UCSD-AML1 (cell line): ENCODE measurements around the gene PDE6G.
"Not testable (repeated sequence)": the region's sequence is repeated elsewhere in the genome, so short reads cannot be mapped to it uniquely, and the experiment has no call there.

Experiments used
- DNase-seq: peaks from one replicate; lab custom pipeline; 2025; ENCODE audit not compliant: unreplicated experiment; lab: John Stamatoyannopoulos, UW

Gene PDE6G

DNA sequence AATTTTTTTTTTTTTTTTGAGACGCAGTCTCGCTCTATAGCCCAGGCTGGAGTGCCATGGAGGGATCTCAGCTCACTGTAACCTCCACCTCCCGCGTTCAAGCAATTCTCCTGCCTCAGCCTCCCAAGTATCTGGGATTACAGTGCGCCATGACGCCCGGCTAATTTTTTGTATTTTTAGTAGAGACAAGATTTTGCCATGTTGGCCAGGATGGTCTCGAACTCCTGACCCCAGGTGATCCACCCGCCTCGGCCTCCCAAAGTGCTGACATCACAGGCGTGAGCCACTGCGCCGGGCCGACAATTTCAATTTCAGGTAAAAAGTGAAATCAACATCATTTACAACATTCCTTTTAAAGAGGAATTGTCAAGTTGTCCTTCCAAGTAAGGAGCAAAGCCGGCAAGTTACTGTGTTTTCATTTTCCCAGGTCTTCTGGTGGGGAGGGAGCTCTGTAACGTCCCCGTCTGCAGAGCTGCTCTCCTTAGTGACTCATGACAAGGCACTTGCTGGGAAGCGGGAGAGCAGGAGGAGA, 20.3 kb downstream of the PDE6G start:
- DNase-seq, result no peak

DNA sequence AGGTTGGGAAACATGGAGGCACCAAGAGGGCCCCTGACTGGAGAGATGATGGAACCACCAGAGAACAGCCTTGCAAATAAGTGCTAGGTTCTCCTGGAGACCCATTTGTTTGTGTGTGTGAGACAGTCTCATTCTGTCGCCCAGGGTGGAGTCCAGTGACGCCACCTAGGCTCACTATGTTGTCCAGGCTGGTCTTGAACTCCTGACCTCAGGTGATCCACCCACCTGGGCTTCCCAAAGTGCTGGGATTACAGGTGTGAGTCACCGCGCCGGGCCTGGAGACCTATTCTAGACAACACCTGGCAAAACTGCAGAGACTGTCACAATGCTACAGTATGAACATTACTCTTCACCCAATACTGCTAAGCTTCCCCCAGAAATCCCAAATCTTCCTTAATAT, 20.9 kb downstream of the PDE6G start:
- DNase-seq, result no peak

DNA sequence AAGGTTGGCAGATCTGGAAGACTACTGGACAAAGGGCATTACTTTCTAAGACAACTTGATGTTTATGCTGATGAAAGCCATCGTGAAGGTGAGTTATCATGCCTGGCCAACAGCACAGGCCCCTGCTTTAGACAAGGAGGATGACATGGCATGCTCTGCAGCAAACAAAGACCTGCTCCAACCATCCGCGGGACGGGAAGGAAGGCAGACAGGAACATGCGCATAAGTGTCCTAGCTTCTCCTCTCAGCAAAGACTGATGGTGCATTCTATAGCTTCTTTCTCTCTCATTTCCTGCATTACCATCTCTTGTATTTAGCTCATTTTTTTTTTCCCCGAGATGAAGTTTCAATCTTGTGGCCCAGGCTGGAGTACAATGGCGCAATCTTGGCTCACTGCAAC, 24.9 kb downstream of the PDE6G start:
- no peak for DNase-seq

DNA sequence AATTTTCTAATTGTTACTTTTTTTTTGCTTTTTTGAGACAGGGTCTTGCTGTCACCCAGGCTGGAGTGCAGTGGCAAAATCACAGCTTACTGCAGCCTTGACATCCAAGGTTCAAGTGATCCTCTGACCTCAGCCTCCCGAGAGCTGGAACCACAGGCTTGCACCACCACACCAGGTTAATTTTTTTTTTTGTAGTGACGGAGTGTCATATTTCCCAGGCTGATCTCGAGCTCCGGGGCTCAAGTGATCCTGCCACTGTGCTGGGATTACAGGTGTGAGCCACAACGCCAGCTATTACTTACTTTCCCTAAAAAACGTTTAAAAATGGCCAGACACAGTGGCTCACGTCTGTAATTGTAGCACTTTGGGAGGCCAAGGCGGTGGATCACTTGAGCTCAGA, 26.1 kb downstream of the PDE6G start:
- no peak for DNase-seq

DNA sequence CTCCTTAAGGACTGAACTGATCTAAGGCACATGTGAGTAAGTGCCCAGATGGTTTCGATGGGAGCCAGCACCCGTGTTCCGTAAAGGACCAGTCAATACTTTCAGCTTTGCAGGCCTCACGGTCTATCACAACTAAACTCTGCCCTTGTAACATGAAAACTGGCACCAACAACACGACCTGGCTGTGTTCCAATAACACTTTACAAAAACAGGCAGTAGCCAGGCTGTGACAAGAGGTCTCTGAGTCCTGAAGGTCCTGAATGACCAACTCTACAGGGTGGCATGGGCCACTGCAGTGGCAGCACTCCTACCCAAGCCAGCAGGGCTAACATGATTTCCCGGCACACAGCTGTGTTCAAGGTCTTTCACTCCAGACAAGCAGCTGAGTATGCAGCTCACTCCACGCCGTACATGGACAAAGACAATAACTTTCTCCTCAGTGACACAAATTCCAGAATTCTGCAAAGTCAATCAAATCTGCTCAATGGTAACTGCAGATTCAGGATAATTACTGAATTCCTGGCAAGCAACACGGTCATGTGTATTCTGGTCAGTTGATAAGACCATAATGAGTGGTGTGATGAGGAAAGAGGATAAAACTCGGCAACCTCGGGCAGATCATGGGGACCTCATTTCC, 34.7 kb downstream of the PDE6G start:
- no peak for DNase-seq

DNA sequence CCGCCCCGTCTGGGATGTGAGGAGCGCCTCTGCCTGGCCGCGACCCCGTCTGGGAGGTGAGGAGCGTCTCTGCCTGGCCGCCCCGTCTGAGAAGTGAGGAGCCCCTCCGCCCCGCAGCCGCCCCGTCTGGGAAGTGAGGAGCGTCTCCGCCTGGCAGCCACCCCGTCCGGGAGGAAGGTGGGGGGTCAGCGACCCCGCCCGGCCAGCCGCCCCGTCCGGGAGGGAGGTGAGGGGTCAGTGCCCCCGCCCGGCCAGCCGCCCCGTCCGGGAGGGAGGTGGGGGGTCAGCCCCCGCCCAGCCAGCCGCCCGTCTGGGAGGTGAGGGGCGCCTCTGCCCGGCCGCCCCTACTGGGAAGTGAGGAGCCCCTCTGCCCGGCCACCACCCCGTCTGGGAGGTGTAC, 38.0 kb downstream of the PDE6G start:
- DNase-seq, result not testable (repeated sequence)

DNA sequence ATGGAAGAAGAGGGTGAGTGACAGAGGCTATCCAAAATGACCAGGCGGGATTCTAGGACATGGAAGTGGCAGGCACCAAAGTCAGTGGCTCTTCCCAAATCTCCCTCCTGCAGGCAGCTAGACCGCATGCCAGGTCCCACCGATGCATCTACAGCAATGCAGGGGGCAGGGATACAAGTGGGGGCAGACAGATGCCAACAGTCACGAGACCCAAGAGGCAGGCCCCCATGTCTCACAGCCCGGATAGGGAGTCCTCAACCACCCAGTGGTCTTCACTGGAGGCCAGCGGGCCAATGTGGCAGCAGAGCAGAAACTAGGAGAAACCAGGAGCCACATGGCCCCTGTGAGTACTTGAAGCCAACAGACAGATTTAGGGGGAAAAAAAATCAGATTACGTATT, 39.5 kb downstream of the PDE6G start:
- DNase-seq, result no peak

DNA sequence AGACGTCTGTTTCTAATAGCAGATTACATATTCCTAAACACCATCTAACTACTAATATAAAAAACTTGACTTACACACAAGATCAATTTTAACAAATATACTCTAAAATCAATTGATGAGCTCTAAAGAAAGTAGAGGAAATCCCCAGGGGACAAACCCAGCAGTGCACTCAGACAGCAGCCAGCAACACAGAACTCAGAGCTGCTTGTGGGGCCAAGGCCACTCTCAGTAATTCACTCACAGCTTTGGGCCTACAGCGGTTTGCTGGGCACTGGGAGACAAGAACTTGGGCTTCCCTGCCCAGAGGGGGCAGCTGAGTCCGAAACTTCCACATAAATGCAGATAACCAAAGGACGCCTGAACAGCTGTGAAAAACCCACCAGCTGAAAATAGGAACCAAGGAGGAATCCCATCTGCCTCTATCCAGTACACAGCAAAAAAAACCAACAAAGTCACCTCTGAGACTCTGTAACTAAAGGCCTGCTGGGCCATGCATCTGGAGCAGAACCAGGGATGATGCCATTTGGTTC, 40.9 kb downstream of the PDE6G start:
- no peak for DNase-seq

DNA sequence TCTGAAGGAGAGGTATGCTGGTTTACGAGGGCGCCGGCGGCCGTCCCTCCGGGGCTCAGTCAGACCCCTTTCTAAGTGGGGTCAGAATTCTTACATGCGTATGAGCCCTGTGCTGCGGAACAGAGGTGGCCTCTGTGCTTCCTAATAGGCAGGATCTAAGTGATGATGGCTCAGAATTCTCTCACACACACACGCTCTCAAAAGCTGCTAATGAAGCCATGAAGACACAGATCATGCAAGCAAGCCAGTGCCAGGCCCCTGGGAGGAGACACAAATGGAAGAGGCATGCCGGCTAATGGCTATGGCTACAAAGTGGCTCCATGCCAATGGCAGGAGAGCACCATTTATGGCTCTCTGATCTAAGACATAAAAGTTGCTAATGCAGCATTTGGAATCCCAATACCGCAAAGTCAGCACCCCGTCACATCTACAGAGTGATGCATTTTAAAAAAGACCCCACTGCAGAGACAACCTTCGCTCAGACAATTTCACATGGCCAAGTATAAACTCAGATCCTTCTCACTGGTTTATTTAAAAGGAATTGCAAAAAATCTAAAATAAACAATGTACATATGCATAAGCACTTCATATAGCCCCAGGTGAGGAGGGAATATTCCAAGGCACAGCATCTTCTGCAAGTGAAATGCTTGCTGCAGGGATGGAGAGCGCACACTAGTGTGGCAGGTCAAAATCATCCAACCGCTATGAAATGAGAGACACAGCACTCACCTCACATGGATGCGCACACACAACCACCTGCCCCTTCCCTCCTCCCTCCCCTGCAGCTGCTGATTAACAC, 44.0 kb downstream of the PDE6G start:
- no peak for DNase-seq

DNA sequence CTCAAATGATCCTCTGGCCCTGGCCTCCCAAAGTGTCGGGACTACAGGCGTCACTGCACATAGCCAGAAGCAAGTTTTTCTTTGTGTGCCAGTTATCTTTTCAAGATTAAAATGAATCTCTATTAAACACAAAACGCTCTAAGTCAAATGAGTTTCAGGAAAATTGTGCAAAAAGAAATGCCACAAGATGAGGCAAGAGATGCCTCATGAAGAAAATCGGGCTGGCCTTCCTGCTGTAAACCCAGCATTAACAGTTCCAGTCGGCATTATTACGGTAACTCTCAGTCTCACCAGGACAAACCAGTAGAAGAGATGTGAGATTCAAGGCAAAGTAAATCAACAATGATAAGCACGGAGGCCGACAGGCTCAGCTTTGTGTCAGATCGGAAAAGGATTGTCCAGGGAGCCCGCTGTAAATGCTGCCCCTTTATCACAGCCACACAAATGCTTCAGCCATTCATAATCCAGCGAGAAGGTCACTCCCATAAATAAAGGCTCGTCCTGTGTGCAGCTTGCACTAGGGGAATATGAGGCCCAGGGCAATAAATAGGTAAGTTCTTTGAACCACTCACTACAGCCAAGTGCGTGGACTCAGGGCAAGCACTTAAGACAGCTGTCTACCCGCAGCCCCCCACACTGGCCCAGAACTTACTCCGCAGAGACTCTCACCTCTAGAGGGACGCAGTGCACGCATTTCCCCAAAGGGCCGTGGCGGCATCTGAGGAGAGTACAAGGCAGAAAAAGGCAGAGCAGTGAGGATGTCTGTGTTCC, 46.6 kb downstream of the PDE6G start:
- no peak for DNase-seq

DNA sequence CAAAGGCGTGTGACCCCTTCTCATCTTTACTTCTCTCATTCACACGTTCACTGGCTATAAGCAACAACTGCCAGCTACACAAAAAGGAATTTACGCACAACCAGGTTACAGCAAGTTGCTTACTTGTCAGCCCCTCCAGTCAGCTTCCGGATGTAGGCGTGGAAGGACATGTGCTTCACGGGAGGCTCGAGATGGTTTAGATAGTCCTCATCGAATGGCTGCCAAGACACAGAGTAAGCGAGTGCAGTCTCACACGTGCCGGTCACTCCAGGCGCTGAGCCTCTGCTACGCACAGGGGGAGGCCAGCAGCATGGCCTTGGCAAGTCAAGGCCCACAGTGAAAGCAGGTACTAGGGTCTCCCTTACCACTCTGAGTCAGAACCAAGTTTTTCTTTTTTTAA, 47.7 kb downstream of the PDE6G start:
- DNase-seq, result no peak

DNA sequence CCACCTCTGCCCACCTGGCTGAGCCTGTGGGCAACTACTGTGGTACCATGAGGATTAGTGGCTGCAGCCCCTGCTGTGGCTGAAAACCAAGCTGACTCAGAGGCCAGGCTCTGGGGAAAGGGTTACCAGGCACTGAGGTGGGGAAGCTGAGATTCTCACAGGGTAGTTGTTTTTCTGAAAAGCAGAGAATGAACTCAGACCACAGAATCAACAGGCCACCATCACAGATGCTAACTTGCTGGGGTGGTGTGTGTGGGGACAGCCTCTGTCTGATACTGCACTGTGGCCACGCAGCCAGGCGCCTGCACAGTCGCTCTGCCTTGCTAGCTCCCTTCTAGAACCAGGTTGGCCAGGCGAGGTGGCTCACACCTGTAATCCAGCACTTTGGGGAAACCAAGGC, 48.3 kb downstream of the PDE6G start:
- no peak for DNase-seq

DNA sequence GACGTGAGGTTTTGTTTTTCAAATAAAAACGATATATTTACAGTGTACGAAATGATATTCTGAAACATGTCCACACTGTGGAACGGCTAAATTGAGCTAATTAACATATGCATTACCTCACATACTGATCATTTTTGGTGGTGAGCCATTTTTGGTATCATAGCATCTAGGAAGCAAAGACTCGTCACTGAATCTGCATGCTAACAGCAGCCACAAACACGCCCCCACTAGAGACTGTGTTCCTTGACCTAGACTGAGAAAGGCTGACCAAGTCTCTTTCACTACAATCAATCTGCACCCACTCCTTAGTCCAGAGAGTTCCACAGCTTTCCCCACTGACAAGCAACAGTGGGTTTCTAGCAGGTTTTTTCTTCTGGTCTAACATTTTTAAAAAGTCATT, 48.9 kb downstream of the PDE6G start:
- DNase-seq, result no peak

DNA sequence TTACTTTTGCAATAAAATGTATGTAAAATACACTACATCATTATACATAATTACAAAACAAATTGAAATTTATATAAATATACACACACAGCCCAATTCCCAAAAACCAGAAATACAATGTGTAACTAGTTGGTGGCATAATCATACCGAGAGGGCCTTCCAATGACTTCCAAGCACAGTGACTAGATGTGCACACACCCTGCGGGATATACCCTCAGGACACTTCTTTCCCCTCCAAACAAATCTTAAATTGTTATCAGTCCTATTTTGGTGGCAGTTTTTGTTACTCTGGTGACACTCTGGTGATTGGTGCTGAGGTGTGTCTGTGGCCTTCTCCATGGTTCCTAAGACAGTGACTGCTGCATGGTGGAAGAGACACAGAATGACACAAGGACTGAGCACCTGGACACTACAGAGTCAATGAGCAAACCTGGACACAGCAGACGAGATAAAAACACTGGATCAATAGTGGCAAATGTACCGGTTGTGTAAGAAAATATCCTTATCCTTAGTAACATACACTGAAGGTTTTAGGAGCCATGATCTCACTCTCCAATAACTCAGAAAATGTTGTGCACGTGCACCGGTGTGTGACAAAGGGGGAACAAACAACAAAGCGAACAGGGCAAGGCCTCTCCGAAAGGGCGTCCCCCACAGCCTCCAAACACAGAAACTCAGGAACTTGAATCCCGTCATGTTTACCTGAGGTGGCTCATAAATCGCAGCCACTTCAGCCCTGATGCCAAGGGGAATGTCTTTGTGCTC, 52.3 kb downstream of the PDE6G start:
- no peak for DNase-seq

DNA sequence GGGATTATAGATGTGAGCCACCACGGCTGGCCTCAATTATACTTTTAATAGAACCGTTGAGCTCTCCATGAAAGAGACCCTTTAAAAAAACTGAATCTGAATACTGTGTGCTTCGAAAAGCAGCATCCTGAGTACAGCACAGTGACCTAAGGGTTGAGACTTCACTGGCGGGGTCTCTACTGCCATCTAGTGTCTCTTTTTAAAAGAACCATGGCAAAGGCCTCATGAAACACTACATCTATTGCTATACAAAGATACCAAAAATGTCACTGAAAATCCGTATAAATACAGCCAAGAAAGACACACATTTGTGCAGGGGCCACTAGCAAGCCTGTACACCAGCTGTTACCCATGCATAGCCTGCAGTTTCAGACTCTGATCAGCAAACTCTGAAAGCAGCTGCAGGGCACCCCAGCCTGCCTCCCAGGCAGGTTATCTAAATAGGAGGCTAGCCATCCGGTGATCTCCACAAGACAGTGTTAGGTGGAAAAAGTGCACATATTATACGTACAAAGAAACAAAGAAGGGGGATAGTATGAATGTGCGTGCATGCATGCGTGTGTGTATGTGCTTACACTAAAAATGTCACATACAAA, 54.7 kb downstream of the PDE6G start:
- peak; percentile 19 for DNase-seq
